ENCODE results near the gene ADAM10. TPM values are rescaled to one million over a fixed set of nuclear protein-coding genes. Genes with fewer than 3 reads are reported as not detected.
"Not testable (repeated sequence)": the region's sequence is repeated elsewhere in the genome, so short reads cannot be mapped to it uniquely, and the experiment has no call there.

The ADAM10 gene
- total RNA-seq: 10 to 100 TPM; 57.0 to 60.2 (median 57.5) TPM

GRCh38 chr15:58749532-58750337, at the start of gene ADAM10:
Gene ADAM10, minus strand, starts transcription at chr15:58749707. Its CDS starts 173 bp downstream, at chr15:58749534.
- Mint-ChIP-seq H3K9me3 (no peaks in the 10 kb centered on the region), H3K4me3 (peak within 1 kb of the TSS; percentile 96), H3K36me3 (ENCODE audit: insufficient read depth) (peaks cover 2% of the 10 kb centered on the region), H3K4me1 (ENCODE audit: low read depth) (peaks cover 37% of the 10 kb centered on the region), H3K27me3 (ENCODE audit: low read depth) (no peaks in the 10 kb centered on the region)
- ATAC-seq (peak; percentile 96), DNase-seq (peak; percentile 98)

- Mint-ChIP-seq H3K4me1 (ENCODE audit: low read depth) (peaks cover 23% of the 10 kb centered on the region), H3K9me3 (no peaks in the 10 kb centered on the region), H3K4me3 (no peak overlapping the region), H3K27me3 (ENCODE audit: low read depth) (no peaks in the 10 kb centered on the region), H3K36me3 (ENCODE audit: insufficient read depth) (peaks cover 15% of the 10 kb centered on the region)
- DNase-seq (no peak), ATAC-seq (no peak)
These were observed 48.0 kb upstream of the ADAM10 start for GRCh38 chr15:58797505-58797904.

GRCh38 chr15:58795825-58796224, 46.3 kb upstream of the ADAM10 start:
- H3K9me3 Mint-ChIP-seq: no peaks in the 10 kb centered on the region
- H3K36me3 Mint-ChIP-seq (ENCODE audit: insufficient read depth): peaks cover 15% of the 10 kb centered on the region
- H3K4me3 Mint-ChIP-seq: no peak overlapping the region
- peaks cover 23% of the 10 kb centered on the region for H3K4me1 Mint-ChIP-seq (ENCODE audit: low read depth)
- no peak for ATAC-seq
- H3K27me3 Mint-ChIP-seq (ENCODE audit: low read depth): no peaks in the 10 kb centered on the region
- DNase-seq: no peak

GRCh38 chr15:58793862-58794261, 44.4 kb upstream of the ADAM10 start:
- H3K4me3 Mint-ChIP-seq: no peak overlapping the region
- H3K27me3 Mint-ChIP-seq (ENCODE audit: low read depth): no peaks in the 10 kb centered on the region
- no peaks in the 10 kb centered on the region for H3K9me3 Mint-ChIP-seq
- ATAC-seq: no peak
- peaks cover 20% of the 10 kb centered on the region for H3K36me3 Mint-ChIP-seq (ENCODE audit: insufficient read depth)
- no peak for DNase-seq
- H3K4me1 Mint-ChIP-seq (ENCODE audit: low read depth): peaks cover 13% of the 10 kb centered on the region

GRCh38 chr15:58788056-58788710, 38.7 kb upstream of the ADAM10 start:
- no peak overlapping the region for H3K4me3 Mint-ChIP-seq
- no peaks in the 10 kb centered on the region for H3K9me3 Mint-ChIP-seq
- ATAC-seq (no peak), DNase-seq (no peak)
- no peaks in the 10 kb centered on the region for H3K27me3 Mint-ChIP-seq (ENCODE audit: low read depth)
- H3K36me3 Mint-ChIP-seq (ENCODE audit: insufficient read depth): peaks cover 15% of the 10 kb centered on the region
- H3K4me1 Mint-ChIP-seq (ENCODE audit: low read depth): peaks cover 2% of the 10 kb centered on the region

- Mint-ChIP-seq H3K36me3 (ENCODE audit: insufficient read depth) (peaks cover 9% of the 10 kb centered on the region), H3K4me3 (no peak overlapping the region), H3K27me3 (ENCODE audit: low read depth) (no peaks in the 10 kb centered on the region), H3K9me3 (no peaks in the 10 kb centered on the region), H3K4me1 (ENCODE audit: low read depth) (peaks cover 2% of the 10 kb centered on the region)
- ATAC-seq (no peak), DNase-seq (no peak)
These were observed 35.8 kb upstream of the ADAM10 start for GRCh38 chr15:58785355-58785754.

GRCh38 chr15:58779554-58779953, 30.0 kb upstream of the ADAM10 start:
- no peak for DNase-seq
- no peak overlapping the region for H3K4me3 Mint-ChIP-seq
- H3K27me3 Mint-ChIP-seq (ENCODE audit: low read depth): no peaks in the 10 kb centered on the region
- H3K9me3 Mint-ChIP-seq: no peaks in the 10 kb centered on the region
- H3K36me3 Mint-ChIP-seq (ENCODE audit: insufficient read depth): peaks cover 9% of the 10 kb centered on the region
- peaks cover 8% of the 10 kb centered on the region for H3K4me1 Mint-ChIP-seq (ENCODE audit: low read depth)
- no peak for ATAC-seq

- ATAC-seq (no peak), DNase-seq (no peak)
- no peaks in the 10 kb centered on the region for H3K27me3 Mint-ChIP-seq (ENCODE audit: low read depth)
- no peak overlapping the region for H3K4me3 Mint-ChIP-seq
- H3K36me3 Mint-ChIP-seq (ENCODE audit: insufficient read depth): peaks cover 4% of the 10 kb centered on the region
- peaks cover 6% of the 10 kb centered on the region for H3K4me1 Mint-ChIP-seq (ENCODE audit: low read depth)
- H3K9me3 Mint-ChIP-seq: no peaks in the 10 kb centered on the region
These were observed 27.6 kb upstream of the ADAM10 start for GRCh38 chr15:58777107-58777506.

GRCh38 chr15:58775402-58775801, 25.9 kb upstream of the ADAM10 start:
- ATAC-seq: no peak
- H3K36me3 Mint-ChIP-seq (ENCODE audit: insufficient read depth): peaks cover 4% of the 10 kb centered on the region
- no peak overlapping the region for H3K4me3 Mint-ChIP-seq
- H3K27me3 Mint-ChIP-seq (ENCODE audit: low read depth): no peaks in the 10 kb centered on the region
- no peaks in the 10 kb centered on the region for H3K9me3 Mint-ChIP-seq
- no peak for DNase-seq
- H3K4me1 Mint-ChIP-seq (ENCODE audit: low read depth): peaks cover 6% of the 10 kb centered on the region

- DNase-seq: no peak
- no peaks in the 10 kb centered on the region for H3K36me3 Mint-ChIP-seq (ENCODE audit: insufficient read depth)
- H3K4me3 Mint-ChIP-seq: peak overlapping the region; percentile 91
- no peak for ATAC-seq
- H3K4me1 Mint-ChIP-seq (ENCODE audit: low read depth): peaks cover 6% of the 10 kb centered on the region
- H3K27me3 Mint-ChIP-seq (ENCODE audit: low read depth): no peaks in the 10 kb centered on the region
- no peaks in the 10 kb centered on the region for H3K9me3 Mint-ChIP-seq
These were observed 23.5 kb upstream of the ADAM10 start for GRCh38 chr15:58773024-58773423.

- Mint-ChIP-seq H3K27me3 (ENCODE audit: low read depth) (no peaks in the 10 kb centered on the region), H3K9me3 (no peaks in the 10 kb centered on the region), H3K36me3 (ENCODE audit: insufficient read depth) (no peaks in the 10 kb centered on the region), H3K4me1 (ENCODE audit: low read depth) (no peaks in the 10 kb centered on the region), H3K4me3 (peak overlapping the region; percentile 91)
- no peak for DNase-seq
- peak; percentile 5 to 6 for ATAC-seq
These were observed 22.2 kb upstream of the ADAM10 start for GRCh38 chr15:58771621-58772250.

- H3K36me3 Mint-ChIP-seq (ENCODE audit: insufficient read depth): no peaks in the 10 kb centered on the region
- peak; percentile 97 to 98 for ATAC-seq
These were observed 21.5 kb upstream of the ADAM10 start, which contains the start of gene MINDY2 for GRCh38 chr15:58770857-58771620. Gene MINDY2, plus strand, starts transcription at chr15:58771302. Its CDS starts 94 bp downstream, at chr15:58771396.

GRCh38 chr15:58770519-58770856, 21.0 kb upstream of the ADAM10 start:
- H3K4me1 Mint-ChIP-seq (ENCODE audit: low read depth): no peaks in the 10 kb centered on the region
- ATAC-seq (peak; percentile 11 to 21), DNase-seq (no peak)
- H3K9me3 Mint-ChIP-seq: no peaks in the 10 kb centered on the region
- no peaks in the 10 kb centered on the region for H3K27me3 Mint-ChIP-seq (ENCODE audit: low read depth)
- no peaks in the 10 kb centered on the region for H3K36me3 Mint-ChIP-seq (ENCODE audit: insufficient read depth)
- H3K4me3 Mint-ChIP-seq: peak overlapping the region; percentile 91

More at GRCh38 chr15:58770857-58771620, 21.5 kb upstream of the ADAM10 start, which contains the start of gene MINDY2:
- peak within 1 kb of the TSS; percentile 91 for H3K4me3 Mint-ChIP-seq
- H3K9me3 Mint-ChIP-seq: no peaks in the 10 kb centered on the region
- H3K4me1 Mint-ChIP-seq (ENCODE audit: low read depth): no peaks in the 10 kb centered on the region
- H3K27me3 Mint-ChIP-seq (ENCODE audit: low read depth): no peaks in the 10 kb centered on the region
- peak; percentile 90 for DNase-seq

- not testable (repeated sequence) for H3K27me3 Mint-ChIP-seq (ENCODE audit: low read depth); DNase-seq; H3K36me3 Mint-ChIP-seq (ENCODE audit: insufficient read depth); H3K4me3 Mint-ChIP-seq; ATAC-seq; H3K9me3 Mint-ChIP-seq; H3K4me1 Mint-ChIP-seq (ENCODE audit: low read depth)
These were observed 19.1 kb upstream of the ADAM10 start for GRCh38 chr15:58768601-58769004.

All from activated T-cell treated with anti-CD3 and anti-CD28 coated beads, Interleukin-2, amount 50 U/mL, for 4 hours (primary cell).